Mesenchymal stem cell (in vitro differentiated cells and primary cell): Measurements from ENCODE around the gene LAMC3.

Source experiments
- DNase-seq: peaks from one replicate; pipeline ENCODE4 v3.0.0-alpha.2; 2013
- H2AFZ ChIP-seq: one replicate; pipeline ENCODE4 v1.6.1; 2013; ENCODE audit warnings: low read depth, mild to moderate bottlenecking, control low read depth, inconsistent platforms, low read length, moderate library complexity
- H2AK5ac ChIP-seq: 2 replicates; pipeline ENCODE4 v1.6.1; 2013; ENCODE audit warnings: low read length, moderate library complexity, mild to moderate bottlenecking, inconsistent platforms; ENCODE audit not compliant: severe bottlenecking
- H2BK120ac ChIP-seq: one replicate; pipeline ENCODE4 v1.6.1; 2013; ENCODE audit warnings: low read depth, mild to moderate bottlenecking, inconsistent platforms, low read length, moderate library complexity
- H2BK12ac ChIP-seq, 2 experiments: one replicate each; pipeline ENCODE4 v1.6.1; 2013; ENCODE audit warnings: inconsistent platforms in 2 of 2, low read length in 2 of 2, mild to moderate bottlenecking in 2 of 2, moderate library complexity in 2 of 2, control low read depth in 1 of 2
- H2BK15ac ChIP-seq: one replicate; pipeline ENCODE4 v1.6.1; 2013; ENCODE audit warnings: mild to moderate bottlenecking, low read depth, inconsistent platforms; ENCODE audit not compliant: poor library complexity, severe bottlenecking
- H2BK5ac ChIP-seq: 2 replicates; pipeline ENCODE4 v1.6.1; 2013; ENCODE audit warnings: low read depth, mild to moderate bottlenecking, low read length, control low read depth, inconsistent platforms; ENCODE audit not compliant: poor library complexity, severe bottlenecking
- H3K14ac ChIP-seq, 2 experiments: one replicate each; pipeline ENCODE4 v1.6.1; 2013; ENCODE audit warnings: inconsistent platforms in 2 of 2, low read length in 2 of 2, control low read depth in 1 of 2, mild to moderate bottlenecking in 1 of 2, moderate library complexity in 1 of 2
- H3K18ac ChIP-seq, 2 experiments: one replicate each; pipeline ENCODE4 v1.6.1; 2013; ENCODE audit warnings: inconsistent platforms in 2 of 2, low read length in 2 of 2, control low read depth in 1 of 2, low read depth in 1 of 2, mild to moderate bottlenecking in 1 of 2
- H3K23ac ChIP-seq, 2 experiments: one replicate each; pipeline ENCODE4 v1.6.1; 2013; ENCODE audit warnings: inconsistent platforms in 2 of 2, low read length in 2 of 2, mild to moderate bottlenecking in 2 of 2, moderate library complexity in 2 of 2, control low read depth in 1 of 2
- H3K27ac ChIP-seq: 2 replicates; pipeline ENCODE4 v1.5.1; 2013; ENCODE audit warnings: mild to moderate bottlenecking, moderate library complexity, low read length, control low read depth, inconsistent platforms; ENCODE audit not compliant: poor library complexity, severe bottlenecking
- H3K27me3 ChIP-seq, 2 experiments: 2 replicates each; pipeline versions ENCODE4 v1.6.1 to v1.7.0; 2013; ENCODE audit warnings: low read length in 2 of 2, mild to moderate bottlenecking in 2 of 2, moderate library complexity in 2 of 2, control low read depth in 1 of 2, inconsistent platforms in 1 of 2; ENCODE audit not compliant: control insufficient read depth in 1 of 2, insufficient read depth in 1 of 2
- H3K36me3 ChIP-seq, 2 experiments: 2 replicates each; pipeline versions ENCODE4 v1.6.1 to v1.7.0; 2013; ENCODE audit warnings: low read length in 2 of 2, control low read depth in 1 of 2, inconsistent platforms in 1 of 2, low read depth in 1 of 2, mild to moderate bottlenecking in 1 of 2; ENCODE audit not compliant: insufficient read depth in 2 of 2, control insufficient read depth in 1 of 2
- H3K4ac ChIP-seq, 2 experiments: one replicate each; pipeline ENCODE4 v1.6.1; 2013; ENCODE audit warnings: inconsistent platforms in 2 of 2, low read length in 2 of 2, mild to moderate bottlenecking in 2 of 2, moderate library complexity in 2 of 2, control low read depth in 1 of 2, low read depth in 1 of 2
- H3K4me1 ChIP-seq: 2 replicates; pipeline ENCODE4 v1.6.1; 2013; ENCODE audit warnings: low read depth, low read length, control low read depth; ENCODE audit not compliant: control insufficient read depth, insufficient read depth
- H3K4me2 ChIP-seq: 2 replicates; pipeline ENCODE4 v1.6.1; 2013; ENCODE audit warnings: low read length, mild to moderate bottlenecking, inconsistent platforms; ENCODE audit not compliant: poor library complexity, severe bottlenecking
- H3K4me3 ChIP-seq, 2 experiments: 2 replicates each; pipeline versions ENCODE4 v1.5.1 to v1.7.0; 2013; ENCODE audit warnings: low read length in 2 of 2, mild to moderate bottlenecking in 2 of 2, control low read depth in 1 of 2, low read depth in 1 of 2; ENCODE audit not compliant: insufficient read depth in 1 of 2
- H3K79me1 ChIP-seq: replicated peaks from 2 replicates; pipeline ENCODE4 v1.6.1; 2013; ENCODE audit warnings: mild to moderate bottlenecking, control low read depth, low read length, inconsistent platforms; ENCODE audit not compliant: poor library complexity, severe bottlenecking
- H3K9ac ChIP-seq: 2 replicates; pipeline ENCODE4 v1.7.0; 2013; ENCODE audit warnings: mild to moderate bottlenecking, low read length, moderate library complexity
- H3K9me3 ChIP-seq: 2 replicates; pipeline ENCODE4 v1.7.0; 2013; ENCODE audit warnings: mild to moderate bottlenecking, low read length; ENCODE audit not compliant: control insufficient read depth
- H4K8ac ChIP-seq: one replicate; pipeline ENCODE4 v1.6.1; 2013; ENCODE audit warnings: inconsistent platforms, mild to moderate bottlenecking, low read length, moderate library complexity
- H4K91ac ChIP-seq: one replicate; pipeline ENCODE4 v1.6.1; 2013; ENCODE audit warnings: mild to moderate bottlenecking, low read length, inconsistent platforms
- WGBS: methylation state at CpG from one replicate; pipeline ENCODE4 v1.1.7; 2013; ENCODE audit warnings: mixed read lengths; 5-methylcytosine and 5-hydroxymethylcytosine counted together

Gene LAMC3

DNA sequence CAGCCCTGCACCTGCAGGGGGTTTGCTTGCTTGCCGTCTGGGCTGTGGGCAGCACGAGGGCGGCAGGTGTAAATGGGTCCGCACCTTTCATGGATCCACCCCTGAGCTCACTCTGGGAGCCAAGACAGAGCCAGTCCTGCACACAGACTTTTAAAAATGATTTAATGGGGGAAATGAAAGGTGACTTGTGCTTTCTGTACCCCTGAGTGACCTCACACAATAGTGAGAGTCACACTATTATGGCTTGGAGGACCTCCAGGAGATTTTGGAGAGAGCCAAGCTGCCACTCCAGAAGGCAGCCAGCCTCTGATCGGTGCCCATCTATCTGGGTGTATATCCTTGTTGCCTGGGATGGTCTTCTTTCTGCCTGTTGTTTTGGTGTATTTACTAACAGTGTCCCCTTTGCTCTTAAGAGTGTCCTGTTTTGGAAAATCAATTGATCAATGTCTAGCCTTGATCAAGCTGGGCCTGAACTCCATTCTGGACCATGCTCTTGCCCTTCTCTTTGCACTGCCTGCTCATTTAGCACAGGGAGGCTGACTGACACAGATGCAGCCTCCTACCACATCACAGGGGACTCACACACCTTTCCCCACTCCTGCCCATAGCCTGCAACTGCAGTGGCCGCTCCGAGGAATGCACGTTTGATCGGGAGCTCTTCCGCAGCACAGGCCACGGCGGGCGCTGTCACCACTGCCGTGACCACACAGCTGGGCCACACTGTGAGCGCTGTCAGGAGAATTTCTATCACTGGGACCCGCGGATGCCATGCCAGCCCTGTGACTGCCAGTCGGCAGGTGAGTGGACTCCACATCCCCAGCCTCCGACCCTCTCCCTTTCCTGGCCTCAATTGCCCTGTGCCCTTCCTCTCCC, 29.5 kb downstream of the LAMC3 start:
- Histone ChIP-seq H2AFZ (no peak overlapping the region), H3K27me3 (peaks cover 30 to 56% of the 10 kb centered on the region in 2 experiments), H3K36me3 (no peaks in the 10 kb centered on the region), H2BK120ac (no peak overlapping the region), H3K4me3 (no peak overlapping the region), H2AK5ac (no peak overlapping the region), H3K27ac (no peak overlapping the region), H3K9me3 (no peaks in the 10 kb centered on the region), H2BK5ac (no peak overlapping the region), H3K4me1 (peaks cover 2% of the 10 kb centered on the region), H2BK15ac (no peak overlapping the region), H3K9ac (no peak overlapping the region), H4K8ac (no peak overlapping the region), H3K23ac (no peak overlapping the region), H3K4ac (no peak overlapping the region), H3K4me2 (no peak overlapping the region), H2BK12ac (no peak overlapping the region), H4K91ac (peak overlapping the region; percentile 28), H3K14ac (peak overlapping the region in 1 of 2 experiments; percentile 41), H3K18ac (no peak overlapping the region), H3K79me1 (no peaks in the 10 kb centered on the region)
- DNase-seq, result no peak
- 92% methylated on average over 19 of the region's 19 CpGs for WGBS

GRCh38 chr9:131039129-131039954, 30.4 kb downstream of the LAMC3 start:
- no peak overlapping the region for H2BK5ac ChIP-seq
- H4K91ac ChIP-seq, result peak overlapping the region; percentile 58
- peaks cover 21 to 56% of the 10 kb centered on the region in 2 experiments for H3K27me3 ChIP-seq
- peak overlapping the region in 1 of 2 experiments; percentile 41 for H3K14ac ChIP-seq
- no peak for DNase-seq
- H3K4me2 ChIP-seq, result no peak overlapping the region
- H3K4me3 ChIP-seq, result no peak overlapping the region
- no peaks in the 10 kb centered on the region for H3K36me3 ChIP-seq
- no peak overlapping the region for H3K27ac ChIP-seq
- no peaks in the 10 kb centered on the region for H3K9me3 ChIP-seq
- H4K8ac ChIP-seq, result no peak overlapping the region
- no peak overlapping the region for H3K18ac ChIP-seq
- peaks cover 2% of the 10 kb centered on the region for H3K4me1 ChIP-seq
- no peak overlapping the region for H2BK120ac ChIP-seq
- H3K4ac ChIP-seq, result no peak overlapping the region
- no peak overlapping the region for H3K9ac ChIP-seq
- no peak overlapping the region for H2BK15ac ChIP-seq
- 74% methylated on average over 15 of the region's 18 CpGs for WGBS
- no peak overlapping the region for H2BK12ac ChIP-seq
- no peak overlapping the region for H2AFZ ChIP-seq
- H2AK5ac ChIP-seq, result no peak overlapping the region
- H3K79me1 ChIP-seq, result no peaks in the 10 kb centered on the region
- H3K23ac ChIP-seq, result no peak overlapping the region

- Histone ChIP-seq H3K9me3 (no peaks in the 10 kb centered on the region), H3K4ac (peak overlapping the region in 1 of 2 experiments; percentile 49), H3K23ac (no peak overlapping the region), H3K14ac (no peak overlapping the region), H3K27me3 (peaks cover 13 to 40% of the 10 kb centered on the region in 2 experiments), H3K4me1 (peaks cover 2% of the 10 kb centered on the region), H3K36me3 (no peaks in the 10 kb centered on the region), H2BK5ac (no peak overlapping the region), H3K4me2 (no peak overlapping the region), H3K18ac (peak overlapping the region; percentile 11 to 38), H2BK120ac (peak overlapping the region; percentile 6), H2BK12ac (peak overlapping the region in 1 of 2 experiments; percentile 1), H3K27ac (no peak overlapping the region), H3K79me1 (no peaks in the 10 kb centered on the region), H2AK5ac (no peak overlapping the region), H3K4me3 (no peak overlapping the region), H2AFZ (no peak overlapping the region), H4K8ac (peak overlapping the region; percentile 7), H2BK15ac (no peak overlapping the region), H3K9ac (no peak overlapping the region), H4K91ac (peak overlapping the region; percentile 64)
- no peak for DNase-seq
These were observed 33.7 kb downstream of the LAMC3 start for GRCh38 chr9:131042666-131043065.

DNA sequence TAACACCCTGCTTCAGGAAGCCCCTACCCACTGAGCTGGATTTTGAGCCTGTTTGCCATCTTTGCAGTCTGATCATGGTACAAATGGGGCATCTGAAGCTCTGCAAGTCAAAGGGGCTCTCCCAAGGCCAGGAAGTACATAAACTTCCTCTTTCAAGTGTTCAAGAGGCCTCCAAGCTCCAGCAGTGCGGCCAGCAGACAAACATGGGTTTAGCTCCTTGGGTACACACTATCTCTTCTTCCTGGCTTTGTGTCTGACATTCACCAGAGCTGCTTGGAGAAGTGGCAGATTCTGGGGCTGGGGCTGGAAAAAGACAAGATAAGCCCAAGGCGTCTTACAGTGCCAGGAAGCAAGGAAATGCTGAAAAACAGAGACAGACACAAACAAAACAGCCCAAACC, 34.1 kb downstream of the LAMC3 start:
- H3K18ac ChIP-seq, result peak overlapping the region in 1 of 2 experiments; percentile 11
- H2AFZ ChIP-seq, result no peak overlapping the region
- no peak overlapping the region for H3K4me2 ChIP-seq
- H4K91ac ChIP-seq, result peak overlapping the region; percentile 64
- H3K23ac ChIP-seq, result no peak overlapping the region
- H2AK5ac ChIP-seq, result no peak overlapping the region
- no peak overlapping the region for H2BK5ac ChIP-seq
- 7% methylated on average over 2 of the region's 2 CpGs for WGBS
- no peak overlapping the region for H3K27ac ChIP-seq
- no peaks in the 10 kb centered on the region for H3K36me3 ChIP-seq
- H3K4ac ChIP-seq, result peak overlapping the region in 1 of 2 experiments; percentile 49
- no peaks in the 10 kb centered on the region for H3K9me3 ChIP-seq
- peak; percentile 58 for DNase-seq
- no peak overlapping the region for H3K4me3 ChIP-seq
- H4K8ac ChIP-seq, result peak overlapping the region; percentile 7
- peaks cover 12 to 36% of the 10 kb centered on the region in 2 experiments for H3K27me3 ChIP-seq
- H3K79me1 ChIP-seq, result no peaks in the 10 kb centered on the region
- H2BK120ac ChIP-seq, result peak overlapping the region; percentile 6
- H2BK15ac ChIP-seq, result no peak overlapping the region
- H3K14ac ChIP-seq, result no peak overlapping the region
- H3K4me1 ChIP-seq, result peaks cover 2% of the 10 kb centered on the region
- H3K9ac ChIP-seq, result no peak overlapping the region
- peak overlapping the region in 1 of 2 experiments; percentile 1 for H2BK12ac ChIP-seq
